H1 (cell line): ENCODE measurements around the gene ARPC3. TPM values are rescaled to one million over a fixed set of nuclear protein-coding genes. Genes with fewer than 3 reads are reported as not detected.

Experiments used
- CTCF ChIA-PET: fragments of 300-600 bp; sonication (Branson Sonifier 250); formaldehyde crosslinking; loops from one replicate; lab custom pipeline; 2021; ENCODE audit not compliant: partially characterized antibody; lab: Charles Lee
- POLR2A ChIA-PET: fragments of 300-600 bp; sonication (Branson Sonifier 250); formaldehyde crosslinking; loops from one replicate; lab custom pipeline; 2021; ENCODE audit warnings: inconsistent platforms; ENCODE audit not compliant: partially characterized antibody; lab: Charles Lee
- DNase-seq, 2 experiments: peaks; one replicate each; pipeline versions ENCODE4 v3.0.0 to v3.0.0-alpha.2; 2010 to 2022; ENCODE audit warnings: low spot score in 2 of 2, low read depth in 1 of 2, mixed read lengths in 1 of 2
- FAIRE-seq: peaks from 2 replicates; lab custom pipeline; 2011; peaks lifted over from hg19 to GRCh38; lab: Jason Lieb, UNC
- H2AFZ ChIP-seq: 2 replicates; pipeline ENCODE4 v1.8.1; 2012; ENCODE audit warnings: low read length, inconsistent platforms
- H2AK5ac ChIP-seq: 2 replicates; pipeline ENCODE4 v1.6.1; 2013; ENCODE audit warnings: low read depth, low read length
- H2BK120ac ChIP-seq: replicated peaks from 2 replicates; pipeline ENCODE3; 2013; ENCODE audit warnings: low read depth, low read length, inconsistent platforms
- H2BK12ac ChIP-seq: 2 replicates; pipeline ENCODE4 v1.6.1; 2013; ENCODE audit warnings: low read depth, low read length
- H2BK15ac ChIP-seq: 2 replicates; pipeline ENCODE4 v1.6.1; 2013; ENCODE audit warnings: low read length
- H2BK20ac ChIP-seq: 2 replicates; pipeline ENCODE4 v1.6.1; 2013; ENCODE audit warnings: low read length
- H2BK5ac ChIP-seq: 2 replicates; pipeline ENCODE4 v1.6.1; 2013; ENCODE audit warnings: low read depth, low read length
- H3K14ac ChIP-seq: 2 replicates; pipeline ENCODE4 v1.6.1; 2013; ENCODE audit warnings: inconsistent platforms; ENCODE audit not compliant: insufficient read length
- H3K18ac ChIP-seq: 2 replicates; pipeline ENCODE4 v1.6.1; 2013; ENCODE audit warnings: low read length; ENCODE audit errors: extremely low read depth
- H3K23ac ChIP-seq: 2 replicates; pipeline ENCODE4 v1.6.1; 2013; ENCODE audit warnings: inconsistent platforms; ENCODE audit not compliant: insufficient read length
- H3K23me2 ChIP-seq: 2 replicates; pipeline ENCODE4 v1.6.1; 2013; ENCODE audit warnings: low read depth, low read length
- H3K27ac ChIP-seq: 2 replicates; pipeline ENCODE4 v1.6.1; 2011; ENCODE audit warnings: low read depth, low read length, inconsistent platforms
- H3K27me3 ChIP-seq, 4 experiments: replicated peaks in 1 of 4; 1 replicate in 1 of 4; 2 replicates in 3 of 4; pipeline versions ENCODE4 v1.6.1 to v1.8.1; 2011 to 2013; ENCODE audit warnings: low read length in 3 of 4, mild to moderate bottlenecking in 3 of 4, inconsistent platforms in 2 of 4, mixed read lengths in 2 of 4, moderate library complexity in 1 of 4; ENCODE audit not compliant: control insufficient read depth in 3 of 4, insufficient read depth in 3 of 4; ENCODE audit errors: extremely low read depth in 1 of 4
- H3K36me3 ChIP-seq, 4 experiments: 2 replicates each; pipeline versions ENCODE4 v1.6.1 to v1.8.1; 2011 to 2013; ENCODE audit warnings: mild to moderate bottlenecking in 4 of 4, low read length in 3 of 4, moderate library complexity in 2 of 4, control low read depth in 1 of 4, inconsistent platforms in 1 of 4; ENCODE audit not compliant: insufficient read depth in 4 of 4, control insufficient read depth in 2 of 4
- H3K4ac ChIP-seq: replicated peaks from 2 replicates; pipeline ENCODE3; 2013; ENCODE audit warnings: low read length, low read depth, mixed read lengths, inconsistent platforms; ENCODE audit not compliant: insufficient read length
- H3K4me1 ChIP-seq, 4 experiments: replicated peaks in 1 of 4; 1 replicate in 1 of 4; 2 replicates in 3 of 4; pipeline versions ENCODE4 v1.6.1 to v1.8.1; 2011 to 2013; ENCODE audit warnings: low read length in 3 of 4, inconsistent platforms in 2 of 4, mixed read lengths in 1 of 4; ENCODE audit not compliant: insufficient read depth in 4 of 4, control insufficient read depth in 3 of 4
- H3K4me2 ChIP-seq, 2 experiments: 2 replicates each; pipeline versions ENCODE4 v1.6.1 to v1.8.1; 2011 to 2013; ENCODE audit warnings: low read depth in 2 of 2, low read length in 2 of 2, control low read depth in 1 of 2, inconsistent platforms in 1 of 2, mild to moderate bottlenecking in 1 of 2; ENCODE audit not compliant: insufficient read depth in 1 of 2
- H3K4me3 ChIP-seq, 4 experiments: fragments of 200-600, 300-600 bp in 1 of 4; sonication (generic), shearing (Covaris generic), sonication (Bioruptor Twin) in 1 of 4; 2 replicates each; pipeline versions ENCODE4 v1.5.1 to v1.8.1; 2011 to 2016; ENCODE audit warnings: low read length in 4 of 4, low read depth in 3 of 4, control low read depth in 2 of 4, inconsistent platforms in 2 of 4, mild to moderate bottlenecking in 2 of 4, mixed read lengths in 1 of 4, moderate library complexity in 1 of 4; ENCODE audit not compliant: insufficient read depth in 2 of 4; ENCODE audit errors: extremely low read depth in 1 of 4
- H3K56ac ChIP-seq: replicated peaks from 2 replicates; pipeline ENCODE3; 2013; ENCODE audit warnings: low read depth, mild to moderate bottlenecking, mixed read lengths, low read length, inconsistent platforms; ENCODE audit not compliant: insufficient read length
- H3K79me1 ChIP-seq: 2 replicates; pipeline ENCODE4 v1.6.1; 2013; ENCODE audit warnings: low read depth, low read length, control low read depth
- H3K79me2 ChIP-seq, 2 experiments: 2 replicates each; pipeline versions ENCODE4 v1.6.1 to v1.8.1; 2012 to 2013; ENCODE audit warnings: low read length in 2 of 2, mild to moderate bottlenecking in 2 of 2, inconsistent platforms in 1 of 2; ENCODE audit not compliant: insufficient read depth in 2 of 2, control insufficient read depth in 1 of 2
- H3K9ac ChIP-seq, 4 experiments: replicated peaks in 1 of 4; 1 replicate in 1 of 4; 2 replicates in 3 of 4; pipeline versions ENCODE4 v1.6.1 to v1.8.1; 2011 to 2013; ENCODE audit warnings: low read depth in 3 of 4, low read length in 3 of 4, control low read depth in 2 of 4, mild to moderate bottlenecking in 2 of 4, moderate library complexity in 2 of 4, inconsistent platforms in 1 of 4; ENCODE audit errors: extremely low read depth in 1 of 4
- H3K9me3 ChIP-seq, 2 experiments: 2 replicates each; pipeline versions ENCODE4 v1.6.1 to v1.8.1; 2012 to 2013; ENCODE audit warnings: mild to moderate bottlenecking in 2 of 2, moderate library complexity in 2 of 2, control low read depth in 1 of 2, inconsistent platforms in 1 of 2, low read depth in 1 of 2, low read length in 1 of 2, mixed read lengths in 1 of 2; ENCODE audit not compliant: insufficient read depth in 2 of 2
- H4K20me1 ChIP-seq, 2 experiments: replicated peaks in 1 of 2; 2 replicates each; pipeline versions ENCODE3 to v1.8.1; 2011 to 2013; ENCODE audit warnings: inconsistent platforms in 2 of 2, low read length in 2 of 2, mild to moderate bottlenecking in 1 of 2; ENCODE audit not compliant: insufficient read depth in 2 of 2, control insufficient read depth in 1 of 2
- H4K5ac ChIP-seq: 2 replicates; pipeline ENCODE4 v1.6.1; 2013; ENCODE audit warnings: low read length, low read depth, mixed read lengths, inconsistent platforms; ENCODE audit not compliant: insufficient read length
- H4K8ac ChIP-seq: 2 replicates; pipeline ENCODE4 v1.8.0; 2013; ENCODE audit warnings: mild to moderate bottlenecking, moderate library complexity, low read length, inconsistent platforms; ENCODE audit not compliant: insufficient read depth; ENCODE audit errors: extremely low read depth
- H4K91ac ChIP-seq: replicated peaks from 2 replicates; pipeline ENCODE3; 2013; ENCODE audit warnings: low read length, mixed read lengths, inconsistent platforms; ENCODE audit not compliant: insufficient read length
- WGBS, 2 experiments: shearing (Covaris generic) in 1 of 2; methylation state at CpG; one replicate each; pipeline versions ENCODE4 v1.1.6 to v1.1.7; 2013 to 2015; ENCODE audit warnings: low lambda C conversion rate in 2 of 2, mixed read lengths in 2 of 2, inconsistent platforms in 1 of 2, low coverage in 1 of 2, missing lambda C conversion rate in 1 of 2; ENCODE audit not compliant: insufficient replicate concordance in 2 of 2, insufficient coverage in 1 of 2, insufficient read length in 1 of 2; ENCODE audit errors: extremely low coverage in 1 of 2, missing lambda C conversion rate in 1 of 2; 5-methylcytosine and 5-hydroxymethylcytosine counted together
- polyA plus RNA-seq, 7 experiments: library from polyadenylated mRNA; depleted of rRNA in 3 of 7; stranded (reverse) in 5 of 7; unstranded in 2 of 7; fragments of >200 nt in 5 of 7; fragments of 200-250 nt in 2 of 7; gene quantifications; 1 replicate in 5 of 7; 2 replicates in 1 of 7; 4 replicates in 1 of 7; pipeline versions ENCODE4 v1.2.1 to v1.2.3, GENCODE V29; 2011 to 2013; ENCODE audit warnings: missing spikeins in 2 of 7, mixed read lengths in 2 of 7
- total RNA-seq: library from RNA; stranded (reverse); fragmentation: NEBNext Ultra II Directional; extraction: Animal tissue kit (Norgen Biotek cat#: 25700); gene quantifications from 2 replicates; pipeline ENCODE4 v1.2.1, GENCODE V29; 2021
- TF ChIP-seq, protein P1 (sequence below): IDR thresholded peaks from 2 replicates; pipeline ENCODE4 v1.6.1; 2012; ENCODE audit warnings: low read length, inconsistent platforms

Gene ARPC3
- total and polyA plus RNA-seq, 2 of the 8 experiments (the other 6 are each of a cell fraction or from before 2014, with no cell fraction given), result 36.7 to 160 TPM

DNA sequence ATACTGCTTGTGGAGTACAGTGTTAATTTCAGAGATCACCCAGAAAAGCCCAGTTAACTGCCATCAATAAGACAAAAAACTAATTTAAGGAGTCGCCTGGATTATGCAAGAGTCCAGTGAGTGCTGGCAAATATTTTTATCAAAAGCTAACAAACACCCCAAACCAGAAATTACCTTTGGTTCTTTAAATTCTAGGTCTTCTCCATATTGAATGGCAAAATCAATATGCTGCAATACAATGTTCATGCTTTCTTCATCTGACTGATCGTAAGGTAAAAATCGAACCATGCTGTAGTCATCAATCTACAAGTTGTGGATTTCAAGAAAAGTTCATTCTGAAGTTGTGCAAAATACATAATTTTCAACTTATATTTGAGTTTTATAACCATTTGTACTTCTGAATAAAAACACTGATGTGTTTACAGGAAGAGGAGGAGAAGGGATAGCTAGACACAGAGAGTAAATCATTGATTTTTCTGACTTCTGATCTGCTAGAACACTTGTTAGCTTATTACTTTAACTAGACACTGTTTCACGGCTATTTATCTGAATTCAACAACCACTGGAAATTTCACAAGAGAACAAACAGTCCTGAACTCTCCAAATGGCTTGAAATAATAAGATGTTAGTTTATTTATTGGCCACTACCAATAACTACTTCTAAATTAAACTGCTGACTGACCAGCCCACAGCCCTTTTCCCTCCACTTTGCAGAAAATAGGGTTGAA, 3.6 kb upstream of the ARPC3 start:
- H3K4me2 ChIP-seq, result no peak overlapping the region
- H3K9me3 ChIP-seq, result no peaks in the 10 kb centered on the region
- no peak overlapping the region for H2BK20ac ChIP-seq
- H3K79me2 ChIP-seq, result peaks cover 0 to 4% of the 10 kb centered on the region in 2 experiments; a peak in 2 of 4 replicates
- peaks cover 0 to 3% (median 0%) of the 10 kb centered on the region in 4 experiments; a peak in 1 of 7 replicates for H3K4me1 ChIP-seq
- CTCF ChIA-PET, result interaction anchor here (0.9 to 7.9 kb wide), 3 partner anchors 12 to 147 kb away, joined by 3 to 69 read pairs (median 67); partner anchors contain the start of genes FAM216A and GPN3
- no peak overlapping the region for H3K18ac ChIP-seq
- no peak overlapping the region for H2BK12ac ChIP-seq
- H3K23me2 ChIP-seq, result no peaks in the 10 kb centered on the region
- no peak overlapping the region for H2BK120ac ChIP-seq
- H3K23ac ChIP-seq, result no peak overlapping the region
- no peak overlapping the region for H2BK15ac ChIP-seq
- DNase-seq (no peak), FAIRE-seq (no peak)
- H3K36me3 ChIP-seq, result peaks cover 0 to 49% (median 19%) of the 10 kb centered on the region in 4 experiments; a peak in 5 of 8 replicates
- H2AFZ ChIP-seq, result no peak overlapping the region
- POLR2A ChIA-PET, result interaction anchor here (0.5 to 7.2 kb wide), 5 partner anchors 9 to 75 kb away, joined by 3 to 57 read pairs (median 3); partner anchors contain the start of genes FAM216A and GPN3
- no peak overlapping the region for H3K27ac ChIP-seq
- H3K27me3 ChIP-seq, result no peaks in the 10 kb centered on the region
- no peaks in the 10 kb centered on the region for H3K79me1 ChIP-seq
- no peak overlapping the region for H3K56ac ChIP-seq
- no peak overlapping the region for H4K8ac ChIP-seq
- no peak overlapping the region for H2BK5ac ChIP-seq
- peaks cover 0 to under 1% of the 10 kb centered on the region in 2 experiments for H4K20me1 ChIP-seq
- no peak overlapping the region for H2AK5ac ChIP-seq
- H3K9ac ChIP-seq, result no peak overlapping the region
- H3K14ac ChIP-seq, result no peak overlapping the region
- H4K91ac ChIP-seq, result no peak overlapping the region
- WGBS, 2 experiments, result 95% methylated on average over 4 of the region's 4 CpGs; no CpG with 5 or more reads in 1 of the 2 experiments
- no peak overlapping the region for H4K5ac ChIP-seq
- H3K4ac ChIP-seq, result no peak overlapping the region
- TF ChIP-seq, protein P1, sequence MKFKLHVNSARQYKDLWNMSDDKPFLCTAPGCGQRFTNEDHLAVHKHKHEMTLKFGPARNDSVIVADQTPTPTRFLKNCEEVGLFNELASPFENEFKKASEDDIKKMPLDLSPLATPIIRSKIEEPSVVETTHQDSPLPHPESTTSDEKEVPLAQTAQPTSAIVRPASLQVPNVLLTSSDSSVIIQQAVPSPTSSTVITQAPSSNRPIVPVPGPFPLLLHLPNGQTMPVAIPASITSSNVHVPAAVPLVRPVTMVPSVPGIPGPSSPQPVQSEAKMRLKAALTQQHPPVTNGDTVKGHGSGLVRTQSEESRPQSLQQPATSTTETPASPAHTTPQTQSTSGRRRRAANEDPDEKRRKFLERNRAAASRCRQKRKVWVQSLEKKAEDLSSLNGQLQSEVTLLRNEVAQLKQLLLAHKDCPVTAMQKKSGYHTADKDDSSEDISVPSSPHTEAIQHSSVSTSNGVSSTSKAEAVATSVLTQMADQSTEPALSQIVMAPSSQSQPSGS, result no peak
- no peak overlapping the region for H3K4me3 ChIP-seq
